ENCODE results near the gene RABGGTB.
"Not testable (repeated sequence)": the region's sequence is repeated elsewhere in the genome, so short reads cannot be mapped to it uniquely, and the experiment has no call there.

RABGGTB gene

GRCh38 chr1:75795703-75796193 lies 9.7 kb downstream of the RABGGTB start:
- no peak for DNase-seq (ENCODE audit: low read depth)

- no peak for DNase-seq (ENCODE audit: low read depth)
Observed at GRCh38 chr1:75796376-75797272, 10.6 kb downstream of the RABGGTB start, which contains the start of gene MSH4. Gene MSH4, plus strand, starts transcription at chr1:75796882. Its CDS starts 104 bp downstream, at chr1:75796986.

GRCh38 chr1:75797273-75797588 lies 11.2 kb downstream of the RABGGTB start:
- DNase-seq (ENCODE audit: low read depth), result no peak

- DNase-seq (ENCODE audit: low read depth), result no peak
Observed at GRCh38 chr1:75797606-75798216, 11.7 kb downstream of the RABGGTB start.

GRCh38 chr1:75801480-75801879 lies 15.4 kb downstream of the RABGGTB start:
- not testable (repeated sequence) for DNase-seq (ENCODE audit: low read depth)

GRCh38 chr1:75808921-75809320 lies 22.9 kb downstream of the RABGGTB start:
- no peak for DNase-seq (ENCODE audit: low read depth)

GRCh38 chr1:75810113-75810512 lies 24.1 kb downstream of the RABGGTB start:
- DNase-seq (ENCODE audit: low read depth), result not testable (repeated sequence)

GRCh38 chr1:75811211-75811981 lies 25.3 kb downstream of the RABGGTB start:
- DNase-seq (ENCODE audit: low read depth), result no peak

GRCh38 chr1:75812065-75812464 lies 26.0 kb downstream of the RABGGTB start:
- no peak for DNase-seq (ENCODE audit: low read depth)

- DNase-seq (ENCODE audit: low read depth), result not testable (repeated sequence)
Observed at GRCh38 chr1:75823596-75823995, 37.5 kb downstream of the RABGGTB start.

- DNase-seq (ENCODE audit: low read depth), result no peak
Observed at GRCh38 chr1:75836528-75837100, 50.6 kb downstream of the RABGGTB start.

- DNase-seq (ENCODE audit: low read depth), result no peak
Observed at GRCh38 chr1:75838079-75838478, 52.0 kb downstream of the RABGGTB start.

GRCh38 chr1:75841421-75841820 lies 55.4 kb downstream of the RABGGTB start:
- DNase-seq (ENCODE audit: low read depth), result no peak
